Smooth muscle cell of trachea (primary cell): ENCODE data around the gene CELA3A. TPM values are rescaled to one million over a fixed set of nuclear protein-coding genes. Genes with fewer than 3 reads are reported as not detected.

Source experiments
- total RNA-seq: library from RNA; depleted of rRNA; stranded (reverse); fragments of >200 nt; gene quantifications from 2 replicates; pipeline ENCODE4 v1.2.1, GENCODE V29; 2014

CELA3A gene
- not detected in 2 replicates for total RNA-seq

DNA sequence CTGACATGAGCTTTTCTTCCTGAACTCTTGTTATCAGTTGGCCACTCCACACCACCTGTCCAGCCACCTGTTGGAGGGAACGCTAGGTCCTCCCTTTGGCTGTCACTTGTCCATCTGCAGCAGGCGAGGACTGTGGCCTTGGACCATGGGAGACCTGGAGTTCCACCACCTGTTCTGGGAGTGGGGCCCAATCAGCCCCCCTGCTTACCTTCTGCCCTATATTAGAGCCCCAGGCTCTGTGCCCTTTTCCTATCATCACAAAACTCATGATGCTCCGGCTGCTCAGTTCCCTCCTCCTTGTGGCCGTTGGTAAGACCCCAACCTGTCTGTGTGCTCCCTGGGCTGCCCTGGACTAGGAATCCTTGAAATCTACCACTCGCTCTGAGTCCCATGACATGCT lies at the start of gene CELA3A:
Gene CELA3A (plus strand): TSS at position 249 of the 400 bp plus-strand sequence. CDS start 18 bp downstream, at position 267.

DNA sequence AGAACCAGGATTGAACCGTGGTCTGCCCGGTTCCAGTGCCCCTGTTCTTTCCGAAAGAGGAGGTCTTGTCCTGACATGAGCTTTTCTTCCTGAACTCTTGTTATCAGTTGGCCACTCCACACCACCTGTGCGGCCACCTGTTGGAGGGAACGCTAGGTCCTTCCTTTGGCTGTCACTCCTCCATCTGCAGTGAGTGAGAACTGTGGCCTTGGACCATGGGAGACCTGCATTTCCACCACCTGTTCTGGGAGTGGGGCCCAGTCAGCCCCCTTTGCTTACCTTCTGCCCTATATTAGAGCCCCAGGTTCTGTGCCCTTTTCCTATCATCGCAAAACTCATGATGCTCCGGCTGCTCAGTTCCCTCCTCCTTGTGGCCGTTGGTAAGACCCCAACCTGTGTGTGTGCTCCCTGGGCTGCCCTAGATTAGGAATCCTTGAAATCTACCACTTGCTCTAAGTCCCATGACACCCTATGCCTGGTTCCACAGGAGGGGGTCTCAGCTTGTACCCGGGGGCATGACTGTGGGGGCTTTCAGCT lies 24.7 kb upstream of the CELA3A start, which contains the start of gene CELA3B:
Gene CELA3B (plus strand): TSS at position 320 of the 537 bp plus-strand sequence. CDS start 18 bp downstream, at position 338.

DNA sequence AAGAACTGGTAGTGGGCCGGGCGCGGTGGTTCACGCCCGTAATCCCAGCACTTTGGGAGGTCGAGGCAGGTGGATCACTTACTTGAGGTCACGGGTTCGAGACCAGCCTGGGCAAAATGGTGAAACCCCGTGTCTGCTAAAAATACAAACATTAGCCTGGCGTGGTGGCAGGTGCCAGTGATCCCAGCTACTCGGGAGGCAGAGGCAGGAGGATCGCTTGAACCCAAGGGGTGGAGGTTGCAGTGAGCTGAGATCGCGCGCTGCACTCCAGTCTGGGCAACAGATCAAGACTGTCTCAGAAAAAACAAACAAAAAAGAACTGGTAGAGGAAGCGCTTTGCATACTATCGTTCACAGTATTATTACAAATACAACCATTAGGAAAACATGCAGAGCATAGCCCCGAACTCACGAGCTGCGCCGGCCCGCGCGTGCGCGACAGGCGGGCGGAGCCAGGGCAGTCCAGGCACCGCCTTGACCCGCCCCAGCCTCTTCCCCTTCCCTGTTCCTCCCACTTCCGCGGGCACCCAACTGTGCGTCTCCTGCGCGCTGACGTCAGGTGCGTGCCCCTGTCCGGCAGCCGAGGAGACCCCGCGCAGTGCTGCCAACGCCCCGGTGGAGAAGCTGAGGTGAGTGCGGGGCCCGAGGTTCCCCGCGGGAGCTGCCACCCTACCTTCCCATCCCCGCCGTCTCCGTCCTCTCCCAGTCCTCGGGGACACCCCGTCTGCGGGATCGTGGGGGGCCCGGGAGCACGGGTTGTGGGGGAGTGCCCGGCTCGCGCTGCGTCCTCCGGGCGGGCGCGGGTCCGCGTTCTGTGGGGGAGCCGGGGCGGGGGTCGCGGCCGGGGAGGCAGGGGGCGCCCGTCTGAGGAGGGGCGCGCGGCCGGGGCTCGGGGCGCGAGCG lies 50.9 kb downstream of the CELA3A start, which contains the start of gene CDC42:
Gene CDC42 (plus strand): TSS at position 595 of the 902 bp plus-strand sequence. CDS start 25,770 bp downstream, outside the sequence.

Other genes starting within 250 kb of the CELA3A start
- gene USP48, start 218.5 kb upstream of the CELA3A start, total RNA-seq = 38.2 and 57.3 TPM in 2 replicates
- 0.29 TPM in 1 of 2 replicates, not detected in the other for gene LDLRAD2, start 189.4 kb upstream of the CELA3A start, total RNA-seq
- 175 and 345 TPM in 2 replicates for gene HSPG2, start 64.3 kb upstream of the CELA3A start, total RNA-seq
- not detected in 2 replicates for gene CELA3B, start 24.6 kb upstream of the CELA3A start, total RNA-seq
- gene CDC42, start 51.1 kb downstream of the CELA3A start, total RNA-seq = 372 and 518 TPM in 2 replicates
- not detected in 2 replicates for gene WNT4, start 141.4 kb downstream of the CELA3A start, total RNA-seq